H1 (cell line): ENCODE data around the gene DUS1L. TPM values are rescaled to one million over a fixed set of nuclear protein-coding genes. Genes with fewer than 3 reads are reported as not detected.

Experiments used
- CTCF ChIA-PET: fragments of 300-600 bp; sonication (Branson Sonifier 250); formaldehyde crosslinking; loops from one replicate; lab custom pipeline; 2021; ENCODE audit not compliant: partially characterized antibody; lab: Charles Lee
- POLR2A ChIA-PET: fragments of 300-600 bp; sonication (Branson Sonifier 250); formaldehyde crosslinking; loops from one replicate; lab custom pipeline; 2021; ENCODE audit warnings: inconsistent platforms; ENCODE audit not compliant: partially characterized antibody; lab: Charles Lee
- DNase-seq, 2 experiments: peaks; one replicate each; pipeline versions ENCODE4 v3.0.0 to v3.0.0-alpha.2; 2010 to 2022; ENCODE audit warnings: low spot score in 2 of 2, low read depth in 1 of 2, mixed read lengths in 1 of 2
- FAIRE-seq: peaks from 2 replicates; lab custom pipeline; 2011; peaks lifted over from hg19 to GRCh38; lab: Jason Lieb, UNC
- H2AFZ ChIP-seq: 2 replicates; pipeline ENCODE4 v1.8.1; 2012; ENCODE audit warnings: low read length, inconsistent platforms
- H2AK5ac ChIP-seq: 2 replicates; pipeline ENCODE4 v1.6.1; 2013; ENCODE audit warnings: low read depth, low read length
- H2BK120ac ChIP-seq: replicated peaks from 2 replicates; pipeline ENCODE3; 2013; ENCODE audit warnings: low read depth, low read length, inconsistent platforms
- H2BK12ac ChIP-seq: 2 replicates; pipeline ENCODE4 v1.6.1; 2013; ENCODE audit warnings: low read depth, low read length
- H2BK15ac ChIP-seq: 2 replicates; pipeline ENCODE4 v1.6.1; 2013; ENCODE audit warnings: low read length
- H2BK20ac ChIP-seq: 2 replicates; pipeline ENCODE4 v1.6.1; 2013; ENCODE audit warnings: low read length
- H2BK5ac ChIP-seq: 2 replicates; pipeline ENCODE4 v1.6.1; 2013; ENCODE audit warnings: low read depth, low read length
- H3K14ac ChIP-seq: 2 replicates; pipeline ENCODE4 v1.6.1; 2013; ENCODE audit warnings: inconsistent platforms; ENCODE audit not compliant: insufficient read length
- H3K18ac ChIP-seq: 2 replicates; pipeline ENCODE4 v1.6.1; 2013; ENCODE audit warnings: low read length; ENCODE audit errors: extremely low read depth
- H3K23ac ChIP-seq: 2 replicates; pipeline ENCODE4 v1.6.1; 2013; ENCODE audit warnings: inconsistent platforms; ENCODE audit not compliant: insufficient read length
- H3K23me2 ChIP-seq: 2 replicates; pipeline ENCODE4 v1.6.1; 2013; ENCODE audit warnings: low read depth, low read length
- H3K27ac ChIP-seq: 2 replicates; pipeline ENCODE4 v1.6.1; 2011; ENCODE audit warnings: low read depth, low read length, inconsistent platforms
- H3K27me3 ChIP-seq, 4 experiments: replicated peaks in 1 of 4; 1 replicate in 1 of 4; 2 replicates in 3 of 4; pipeline versions ENCODE4 v1.6.1 to v1.8.1; 2011 to 2013; ENCODE audit warnings: low read length in 3 of 4, mild to moderate bottlenecking in 3 of 4, inconsistent platforms in 2 of 4, mixed read lengths in 2 of 4, moderate library complexity in 1 of 4; ENCODE audit not compliant: control insufficient read depth in 3 of 4, insufficient read depth in 3 of 4; ENCODE audit errors: extremely low read depth in 1 of 4
- H3K36me3 ChIP-seq, 4 experiments: 2 replicates each; pipeline versions ENCODE4 v1.6.1 to v1.8.1; 2011 to 2013; ENCODE audit warnings: mild to moderate bottlenecking in 4 of 4, low read length in 3 of 4, moderate library complexity in 2 of 4, control low read depth in 1 of 4, inconsistent platforms in 1 of 4; ENCODE audit not compliant: insufficient read depth in 4 of 4, control insufficient read depth in 2 of 4
- H3K4ac ChIP-seq: replicated peaks from 2 replicates; pipeline ENCODE3; 2013; ENCODE audit warnings: low read length, low read depth, mixed read lengths, inconsistent platforms; ENCODE audit not compliant: insufficient read length
- H3K4me1 ChIP-seq, 4 experiments: replicated peaks in 1 of 4; 1 replicate in 1 of 4; 2 replicates in 3 of 4; pipeline versions ENCODE4 v1.6.1 to v1.8.1; 2011 to 2013; ENCODE audit warnings: low read length in 3 of 4, inconsistent platforms in 2 of 4, mixed read lengths in 1 of 4; ENCODE audit not compliant: insufficient read depth in 4 of 4, control insufficient read depth in 3 of 4
- H3K4me2 ChIP-seq, 2 experiments: 2 replicates each; pipeline versions ENCODE4 v1.6.1 to v1.8.1; 2011 to 2013; ENCODE audit warnings: low read depth in 2 of 2, low read length in 2 of 2, control low read depth in 1 of 2, inconsistent platforms in 1 of 2, mild to moderate bottlenecking in 1 of 2; ENCODE audit not compliant: insufficient read depth in 1 of 2
- H3K4me3 ChIP-seq, 4 experiments: fragments of 200-600, 300-600 bp in 1 of 4; sonication (generic), shearing (Covaris generic), sonication (Bioruptor Twin) in 1 of 4; 2 replicates each; pipeline versions ENCODE4 v1.5.1 to v1.8.1; 2011 to 2016; ENCODE audit warnings: low read length in 4 of 4, low read depth in 3 of 4, control low read depth in 2 of 4, inconsistent platforms in 2 of 4, mild to moderate bottlenecking in 2 of 4, mixed read lengths in 1 of 4, moderate library complexity in 1 of 4; ENCODE audit not compliant: insufficient read depth in 2 of 4; ENCODE audit errors: extremely low read depth in 1 of 4
- H3K56ac ChIP-seq: replicated peaks from 2 replicates; pipeline ENCODE3; 2013; ENCODE audit warnings: low read depth, mild to moderate bottlenecking, mixed read lengths, low read length, inconsistent platforms; ENCODE audit not compliant: insufficient read length
- H3K79me1 ChIP-seq: 2 replicates; pipeline ENCODE4 v1.6.1; 2013; ENCODE audit warnings: low read depth, low read length, control low read depth
- H3K79me2 ChIP-seq, 2 experiments: 2 replicates each; pipeline versions ENCODE4 v1.6.1 to v1.8.1; 2012 to 2013; ENCODE audit warnings: low read length in 2 of 2, mild to moderate bottlenecking in 2 of 2, inconsistent platforms in 1 of 2; ENCODE audit not compliant: insufficient read depth in 2 of 2, control insufficient read depth in 1 of 2
- H3K9ac ChIP-seq, 4 experiments: replicated peaks in 1 of 4; 1 replicate in 1 of 4; 2 replicates in 3 of 4; pipeline versions ENCODE4 v1.6.1 to v1.8.1; 2011 to 2013; ENCODE audit warnings: low read depth in 3 of 4, low read length in 3 of 4, control low read depth in 2 of 4, mild to moderate bottlenecking in 2 of 4, moderate library complexity in 2 of 4, inconsistent platforms in 1 of 4; ENCODE audit errors: extremely low read depth in 1 of 4
- H3K9me3 ChIP-seq, 2 experiments: 2 replicates each; pipeline versions ENCODE4 v1.6.1 to v1.8.1; 2012 to 2013; ENCODE audit warnings: mild to moderate bottlenecking in 2 of 2, moderate library complexity in 2 of 2, control low read depth in 1 of 2, inconsistent platforms in 1 of 2, low read depth in 1 of 2, low read length in 1 of 2, mixed read lengths in 1 of 2; ENCODE audit not compliant: insufficient read depth in 2 of 2
- H4K20me1 ChIP-seq, 2 experiments: replicated peaks in 1 of 2; 2 replicates each; pipeline versions ENCODE3 to v1.8.1; 2011 to 2013; ENCODE audit warnings: inconsistent platforms in 2 of 2, low read length in 2 of 2, mild to moderate bottlenecking in 1 of 2; ENCODE audit not compliant: insufficient read depth in 2 of 2, control insufficient read depth in 1 of 2
- H4K5ac ChIP-seq: 2 replicates; pipeline ENCODE4 v1.6.1; 2013; ENCODE audit warnings: low read length, low read depth, mixed read lengths, inconsistent platforms; ENCODE audit not compliant: insufficient read length
- H4K8ac ChIP-seq: 2 replicates; pipeline ENCODE4 v1.8.0; 2013; ENCODE audit warnings: mild to moderate bottlenecking, moderate library complexity, low read length, inconsistent platforms; ENCODE audit not compliant: insufficient read depth; ENCODE audit errors: extremely low read depth
- H4K91ac ChIP-seq: replicated peaks from 2 replicates; pipeline ENCODE3; 2013; ENCODE audit warnings: low read length, mixed read lengths, inconsistent platforms; ENCODE audit not compliant: insufficient read length
- CTBP2 ChIP-seq: IDR thresholded peaks from 2 replicates; pipeline ENCODE4 v1.7.0; 2011; ENCODE audit warnings: borderline replicate concordance, mild to moderate bottlenecking, moderate library complexity, mixed read lengths, low read length; ENCODE audit not compliant: insufficient read depth, insufficient read length
- WGBS, 2 experiments: shearing (Covaris generic) in 1 of 2; methylation state at CpG; one replicate each; pipeline versions ENCODE4 v1.1.6 to v1.1.7; 2013 to 2015; ENCODE audit warnings: low lambda C conversion rate in 2 of 2, mixed read lengths in 2 of 2, inconsistent platforms in 1 of 2, low coverage in 1 of 2, missing lambda C conversion rate in 1 of 2; ENCODE audit not compliant: insufficient replicate concordance in 2 of 2, insufficient coverage in 1 of 2, insufficient read length in 1 of 2; ENCODE audit errors: extremely low coverage in 1 of 2, missing lambda C conversion rate in 1 of 2; 5-methylcytosine and 5-hydroxymethylcytosine counted together
- polyA plus RNA-seq, 7 experiments: library from polyadenylated mRNA; depleted of rRNA in 3 of 7; stranded (reverse) in 5 of 7; unstranded in 2 of 7; fragments of >200 nt in 5 of 7; fragments of 200-250 nt in 2 of 7; gene quantifications; 1 replicate in 5 of 7; 2 replicates in 1 of 7; 4 replicates in 1 of 7; pipeline versions ENCODE4 v1.2.1 to v1.2.3, GENCODE V29; 2011 to 2013; ENCODE audit warnings: missing spikeins in 2 of 7, mixed read lengths in 2 of 7
- total RNA-seq: library from RNA; stranded (reverse); fragmentation: NEBNext Ultra II Directional; extraction: Animal tissue kit (Norgen Biotek cat#: 25700); gene quantifications from 2 replicates; pipeline ENCODE4 v1.2.1, GENCODE V29; 2021

The DUS1L gene
- total and polyA plus RNA-seq, 2 of the 8 experiments (the other 6 are each of a cell fraction or from before 2014, with no cell fraction given), result 34.5 to 69.1 TPM

DNA sequence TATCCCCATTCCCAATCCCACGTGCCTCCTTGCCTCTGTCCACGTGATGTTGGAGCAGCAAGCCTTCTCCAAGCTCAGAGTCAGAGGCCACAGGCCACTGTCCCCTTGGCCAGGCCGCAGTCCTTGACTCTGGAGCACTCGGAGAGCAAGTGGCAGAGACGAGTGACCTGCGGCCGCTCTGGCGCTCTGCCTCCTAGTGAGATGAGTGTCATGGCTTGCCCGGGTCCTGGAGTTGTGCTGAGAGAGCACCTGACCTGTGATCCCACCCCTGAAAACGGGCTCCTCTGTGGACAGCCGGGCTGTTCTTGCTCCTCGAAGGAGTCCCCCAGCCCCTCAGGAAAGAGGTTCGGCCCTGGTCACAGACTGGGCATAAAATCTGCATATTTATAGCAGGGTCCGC lies 42.4 kb upstream of the DUS1L start:
- DNase-seq, result no peak

More for the DNA sequence above, 42.4 kb upstream of the DUS1L start:
- H3K9ac ChIP-seq, result no peak overlapping the region
- CTCF ChIA-PET, result interaction anchor here (1.1 to 3.5 kb wide), 9 partner anchors 10 to 101 kb away, joined by 3 to 12 read pairs (median 4); no protein-coding TSS in a partner anchor
- no peak overlapping the region for H3K4me2 ChIP-seq
- H3K79me1 ChIP-seq, result no peaks in the 10 kb centered on the region
- no peaks in the 10 kb centered on the region for H3K23me2 ChIP-seq
- H3K18ac ChIP-seq, result peak overlapping the region; percentile 48; the same call in 1 of the 2 replicates
- H3K79me2 ChIP-seq, result no peaks in the 10 kb centered on the region
- H4K91ac ChIP-seq, result no peak overlapping the region
- H3K4me1 ChIP-seq, result peaks cover 0 to 33% (median 28%) of the 10 kb centered on the region in 4 experiments; a peak in 6 of 7 replicates
- H2BK20ac ChIP-seq, result no peak overlapping the region
- no peak overlapping the region for H2BK120ac ChIP-seq
- H2AFZ ChIP-seq, result no peak overlapping the region
- no peak overlapping the region for H4K8ac ChIP-seq
- no peak overlapping the region for H3K27ac ChIP-seq
- no peak overlapping the region for H2BK15ac ChIP-seq
- no peak overlapping the region for H4K5ac ChIP-seq
- H2BK12ac ChIP-seq, result 0 out of 2 replicates have a peak overlapping the region, but pooled peaks have one; percentile 17
- H2BK5ac ChIP-seq, result no peak overlapping the region
- POLR2A ChIA-PET, result interaction anchor here (0.9 to 2.6 kb wide), 6 partner anchors 9 to 145 kb away, joined by 3 to 14 read pairs (median 6); partner anchors contain the start of gene FASN
- TF ChIP-seq CTBP2, result no peak
- H2AK5ac ChIP-seq, result no peak overlapping the region
- no peak overlapping the region for H3K23ac ChIP-seq
- peaks cover 0 to 2% of the 10 kb centered on the region in 2 experiments for H4K20me1 ChIP-seq
- no peak overlapping the region for H3K4me3 ChIP-seq
- no peaks in the 10 kb centered on the region for H3K36me3 ChIP-seq
- no peak overlapping the region for H3K56ac ChIP-seq
- WGBS, 2 experiments, result 90% methylated on average over 14 of the region's 14 CpGs; no CpG with 5 or more reads in 1 of the 2 experiments
- no peak overlapping the region for H3K4ac ChIP-seq
- H3K9me3 ChIP-seq, result no peaks in the 10 kb centered on the region
- H3K14ac ChIP-seq, result no peak overlapping the region
- H3K27me3 ChIP-seq, result peaks cover 0 to 4% (median 0%) of the 10 kb centered on the region in 4 experiments; a peak in 1 of 7 replicates
- no peak for FAIRE-seq
